ENCODE measurements around the gene NDUFB7. TPM values are rescaled to one million over a fixed set of nuclear protein-coding genes. Genes with fewer than 3 reads are reported as not detected.

Gene NDUFB7
- total and polyA plus RNA-seq, 2 experiments from 2014 or later = 289 to 463 TPM

DNA sequence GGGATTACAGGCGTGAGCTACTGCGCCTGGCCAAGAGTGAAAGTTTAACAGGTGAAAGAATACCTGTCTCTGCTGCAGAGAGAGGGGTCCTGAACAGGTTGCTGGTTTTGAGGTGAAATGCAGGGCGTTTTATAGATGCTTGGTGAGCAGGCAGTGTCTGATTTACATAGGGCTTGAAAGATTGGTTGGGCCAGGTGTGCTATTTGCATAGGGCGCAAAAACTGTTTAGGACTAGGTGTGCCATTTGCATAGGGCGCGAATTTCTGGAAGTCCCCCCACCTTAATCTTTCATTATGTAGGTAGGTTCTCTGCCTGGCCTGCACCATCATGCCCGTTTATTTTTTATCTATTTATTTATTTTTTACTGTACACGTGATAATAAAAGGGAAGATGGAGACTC, 4.5 kb upstream of the NDUFB7 start:
- Histone ChIP-seq H3K79me2 (replicated peaks; ENCODE audit: insufficient read depth) (peaks cover under 1% of the 10 kb centered on the region; the same call in 1 of the 2 replicates), H3K4me3 (no peak overlapping the region), H3K4me2 (no peak overlapping the region), H3K36me3 (ENCODE audit: insufficient read depth) (no peaks in the 10 kb centered on the region), H4K20me1 (replicated peaks; ENCODE audit: insufficient read depth) (no peaks in the 10 kb centered on the region), H3K4me1 (ENCODE audit: insufficient read depth) (no peaks in the 10 kb centered on the region), H3F3A (replicated peaks; ENCODE audit: low read depth) (0 out of 2 replicates have a peak, but pooled peaks cover 3% of the 10 kb centered on the region), H3K27ac (ENCODE audit: low read depth) (no peak overlapping the region), H2AFZ (no peak overlapping the region), H3K9me2 (ENCODE audit: insufficient read depth) (no peaks in the 10 kb centered on the region), H3K27me3 (ENCODE audit: insufficient read depth) (no peaks in the 10 kb centered on the region)
- H3K27me3 Mint-ChIP-seq (ENCODE audit: insufficient read depth, low read depth, poor library complexity) = peaks cover 7% of the 10 kb centered on the region
- no peak for ATAC-seq
- peaks cover 3% of the 10 kb centered on the region; the same call in 1 of the 3 replicates for H3K4me1 Mint-ChIP-seq
- H3K36me3 Mint-ChIP-seq (ENCODE audit: low read depth) = no peaks in the 10 kb centered on the region
- no peak overlapping the region for H3K27ac Mint-ChIP-seq
- no peak for DNase-seq (ENCODE audit: low spot score)
- TF ChIP-seq, protein P1, sequence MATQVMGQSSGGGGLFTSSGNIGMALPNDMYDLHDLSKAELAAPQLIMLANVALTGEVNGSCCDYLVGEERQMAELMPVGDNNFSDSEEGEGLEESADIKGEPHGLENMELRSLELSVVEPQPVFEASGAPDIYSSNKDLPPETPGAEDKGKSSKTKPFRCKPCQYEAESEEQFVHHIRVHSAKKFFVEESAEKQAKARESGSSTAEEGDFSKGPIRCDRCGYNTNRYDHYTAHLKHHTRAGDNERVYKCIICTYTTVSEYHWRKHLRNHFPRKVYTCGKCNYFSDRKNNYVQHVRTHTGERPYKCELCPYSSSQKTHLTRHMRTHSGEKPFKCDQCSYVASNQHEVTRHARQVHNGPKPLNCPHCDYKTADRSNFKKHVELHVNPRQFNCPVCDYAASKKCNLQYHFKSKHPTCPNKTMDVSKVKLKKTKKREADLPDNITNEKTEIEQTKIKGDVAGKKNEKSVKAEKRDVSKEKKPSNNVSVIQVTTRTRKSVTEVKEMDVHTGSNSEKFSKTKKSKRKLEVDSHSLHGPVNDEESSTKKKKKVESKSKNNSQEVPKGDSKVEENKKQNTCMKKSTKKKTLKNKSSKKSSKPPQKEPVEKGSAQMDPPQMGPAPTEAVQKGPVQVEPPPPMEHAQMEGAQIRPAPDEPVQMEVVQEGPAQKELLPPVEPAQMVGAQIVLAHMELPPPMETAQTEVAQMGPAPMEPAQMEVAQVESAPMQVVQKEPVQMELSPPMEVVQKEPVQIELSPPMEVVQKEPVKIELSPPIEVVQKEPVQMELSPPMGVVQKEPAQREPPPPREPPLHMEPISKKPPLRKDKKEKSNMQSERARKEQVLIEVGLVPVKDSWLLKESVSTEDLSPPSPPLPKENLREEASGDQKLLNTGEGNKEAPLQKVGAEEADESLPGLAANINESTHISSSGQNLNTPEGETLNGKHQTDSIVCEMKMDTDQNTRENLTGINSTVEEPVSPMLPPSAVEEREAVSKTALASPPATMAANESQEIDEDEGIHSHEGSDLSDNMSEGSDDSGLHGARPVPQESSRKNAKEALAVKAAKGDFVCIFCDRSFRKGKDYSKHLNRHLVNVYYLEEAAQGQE (IDR thresholded peaks at IDR 0.05; ENCODE audit: unreplicated experiment) = no peak
- TF ChIP-seq NANOG (IDR thresholded peaks at IDR 0.05; ENCODE audit: borderline replicate concordance) (no peak), CREB1 (CRISPR knock-in tag; IDR thresholded peaks at IDR 0.05; ENCODE audit: low read depth) (no peak), ZNF114 (CRISPR knock-in tag; IDR thresholded peaks at IDR 0.05) (no peak), EZH2 (IDR thresholded peaks at IDR 0.05; ENCODE audit: low read depth, unreplicated experiment) (no peak), ZNF331 (CRISPR knock-in tag; IDR thresholded peaks at IDR 0.05; ENCODE audit: low read depth) (no peak), JUNB (IDR thresholded peaks at IDR 0.05; ENCODE audit: unreplicated experiment) (no peak), POLR2AphosphoS5 (IDR thresholded peaks at IDR 0.05; ENCODE audit: low read depth) (no peak), EZH2phosphoT487 (IDR thresholded peaks at IDR 0.05; ENCODE audit: unreplicated experiment) (no peak), STAT1 (IDR thresholded peaks at IDR 0.05; ENCODE audit: unreplicated experiment) (no peak)
- TF ChIP-seq, protein P2, sequence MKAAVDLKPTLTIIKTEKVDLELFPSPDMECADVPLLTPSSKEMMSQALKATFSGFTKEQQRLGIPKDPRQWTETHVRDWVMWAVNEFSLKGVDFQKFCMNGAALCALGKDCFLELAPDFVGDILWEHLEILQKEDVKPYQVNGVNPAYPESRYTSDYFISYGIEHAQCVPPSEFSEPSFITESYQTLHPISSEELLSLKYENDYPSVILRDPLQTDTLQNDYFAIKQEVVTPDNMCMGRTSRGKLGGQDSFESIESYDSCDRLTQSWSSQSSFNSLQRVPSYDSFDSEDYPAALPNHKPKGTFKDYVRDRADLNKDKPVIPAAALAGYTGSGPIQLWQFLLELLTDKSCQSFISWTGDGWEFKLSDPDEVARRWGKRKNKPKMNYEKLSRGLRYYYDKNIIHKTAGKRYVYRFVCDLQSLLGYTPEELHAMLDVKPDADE (IDR thresholded peaks at IDR 0.05) = no peak
- TF ChIP-seq, protein P3, sequence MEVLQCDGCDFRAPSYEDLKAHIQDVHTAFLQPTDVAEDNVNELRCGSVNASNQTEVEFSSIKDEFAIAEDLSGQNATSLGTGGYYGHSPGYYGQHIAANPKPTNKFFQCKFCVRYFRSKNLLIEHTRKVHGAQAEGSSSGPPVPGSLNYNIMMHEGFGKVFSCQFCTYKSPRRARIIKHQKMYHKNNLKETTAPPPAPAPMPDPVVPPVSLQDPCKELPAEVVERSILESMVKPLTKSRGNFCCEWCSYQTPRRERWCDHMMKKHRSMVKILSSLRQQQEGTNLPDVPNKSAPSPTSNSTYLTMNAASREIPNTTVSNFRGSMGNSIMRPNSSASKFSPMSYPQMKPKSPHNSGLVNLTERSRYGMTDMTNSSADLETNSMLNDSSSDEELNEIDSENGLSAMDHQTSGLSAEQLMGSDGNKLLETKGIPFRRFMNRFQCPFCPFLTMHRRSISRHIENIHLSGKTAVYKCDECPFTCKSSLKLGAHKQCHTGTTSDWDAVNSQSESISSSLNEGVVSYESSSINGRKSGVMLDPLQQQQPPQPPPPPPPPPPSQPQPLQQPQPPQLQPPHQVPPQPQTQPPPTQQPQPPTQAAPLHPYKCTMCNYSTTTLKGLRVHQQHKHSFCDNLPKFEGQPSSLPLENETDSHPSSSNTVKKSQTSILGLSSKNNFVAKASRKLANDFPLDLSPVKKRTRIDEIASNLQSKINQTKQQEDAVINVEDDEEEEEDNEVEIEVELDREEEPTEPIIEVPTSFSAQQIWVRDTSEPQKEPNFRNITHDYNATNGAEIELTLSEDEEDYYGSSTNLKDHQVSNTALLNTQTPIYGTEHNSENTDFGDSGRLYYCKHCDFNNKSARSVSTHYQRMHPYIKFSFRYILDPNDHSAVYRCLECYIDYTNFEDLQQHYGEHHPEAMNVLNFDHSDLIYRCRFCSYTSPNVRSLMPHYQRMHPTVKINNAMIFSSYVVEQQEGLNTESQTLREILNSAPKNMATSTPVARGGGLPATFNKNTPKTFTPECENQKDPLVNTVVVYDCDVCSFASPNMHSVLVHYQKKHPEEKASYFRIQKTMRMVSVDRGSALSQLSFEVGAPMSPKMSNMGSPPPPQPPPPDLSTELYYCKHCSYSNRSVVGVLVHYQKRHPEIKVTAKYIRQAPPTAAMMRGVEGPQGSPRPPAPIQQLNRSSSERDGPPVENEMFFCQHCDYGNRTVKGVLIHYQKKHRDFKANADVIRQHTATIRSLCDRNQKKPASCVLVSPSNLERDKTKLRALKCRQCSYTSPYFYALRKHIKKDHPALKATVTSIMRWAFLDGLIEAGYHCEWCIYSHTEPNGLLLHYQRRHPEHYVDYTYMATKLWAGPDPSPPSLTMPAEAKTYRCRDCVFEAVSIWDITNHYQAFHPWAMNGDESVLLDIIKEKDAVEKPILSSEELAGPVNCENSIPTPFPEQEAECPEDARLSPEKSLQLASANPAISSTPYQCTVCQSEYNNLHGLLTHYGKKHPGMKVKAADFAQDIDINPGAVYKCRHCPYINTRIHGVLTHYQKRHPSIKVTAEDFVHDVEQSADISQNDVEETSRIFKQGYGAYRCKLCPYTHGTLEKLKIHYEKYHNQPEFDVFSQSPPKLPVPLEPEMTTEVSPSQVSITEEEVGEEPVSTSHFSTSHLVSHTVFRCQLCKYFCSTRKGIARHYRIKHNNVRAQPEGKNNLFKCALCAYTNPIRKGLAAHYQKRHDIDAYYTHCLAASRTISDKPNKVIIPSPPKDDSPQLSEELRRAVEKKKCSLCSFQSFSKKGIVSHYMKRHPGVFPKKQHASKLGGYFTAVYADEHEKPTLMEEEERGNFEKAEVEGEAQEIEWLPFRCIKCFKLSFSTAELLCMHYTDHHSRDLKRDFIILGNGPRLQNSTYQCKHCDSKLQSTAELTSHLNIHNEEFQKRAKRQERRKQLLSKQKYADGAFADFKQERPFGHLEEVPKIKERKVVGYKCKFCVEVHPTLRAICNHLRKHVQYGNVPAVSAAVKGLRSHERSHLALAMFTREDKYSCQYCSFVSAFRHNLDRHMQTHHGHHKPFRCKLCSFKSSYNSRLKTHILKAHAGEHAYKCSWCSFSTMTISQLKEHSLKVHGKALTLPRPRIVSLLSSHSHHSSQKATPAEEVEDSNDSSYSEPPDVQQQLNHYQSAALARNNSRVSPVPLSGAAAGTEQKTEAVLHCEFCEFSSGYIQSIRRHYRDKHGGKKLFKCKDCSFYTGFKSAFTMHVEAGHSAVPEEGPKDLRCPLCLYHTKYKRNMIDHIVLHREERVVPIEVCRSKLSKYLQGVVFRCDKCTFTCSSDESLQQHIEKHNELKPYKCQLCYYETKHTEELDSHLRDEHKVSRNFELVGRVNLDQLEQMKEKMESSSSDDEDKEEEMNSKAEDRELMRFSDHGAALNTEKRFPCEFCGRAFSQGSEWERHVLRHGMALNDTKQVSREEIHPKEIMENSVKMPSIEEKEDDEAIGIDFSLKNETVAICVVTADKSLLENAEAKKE (CRISPR knock-in tag; IDR thresholded peaks at IDR 0.05) = no peak
- TF ChIP-seq, protein P4, sequence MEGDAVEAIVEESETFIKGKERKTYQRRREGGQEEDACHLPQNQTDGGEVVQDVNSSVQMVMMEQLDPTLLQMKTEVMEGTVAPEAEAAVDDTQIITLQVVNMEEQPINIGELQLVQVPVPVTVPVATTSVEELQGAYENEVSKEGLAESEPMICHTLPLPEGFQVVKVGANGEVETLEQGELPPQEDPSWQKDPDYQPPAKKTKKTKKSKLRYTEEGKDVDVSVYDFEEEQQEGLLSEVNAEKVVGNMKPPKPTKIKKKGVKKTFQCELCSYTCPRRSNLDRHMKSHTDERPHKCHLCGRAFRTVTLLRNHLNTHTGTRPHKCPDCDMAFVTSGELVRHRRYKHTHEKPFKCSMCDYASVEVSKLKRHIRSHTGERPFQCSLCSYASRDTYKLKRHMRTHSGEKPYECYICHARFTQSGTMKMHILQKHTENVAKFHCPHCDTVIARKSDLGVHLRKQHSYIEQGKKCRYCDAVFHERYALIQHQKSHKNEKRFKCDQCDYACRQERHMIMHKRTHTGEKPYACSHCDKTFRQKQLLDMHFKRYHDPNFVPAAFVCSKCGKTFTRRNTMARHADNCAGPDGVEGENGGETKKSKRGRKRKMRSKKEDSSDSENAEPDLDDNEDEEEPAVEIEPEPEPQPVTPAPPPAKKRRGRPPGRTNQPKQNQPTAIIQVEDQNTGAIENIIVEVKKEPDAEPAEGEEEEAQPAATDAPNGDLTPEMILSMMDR (conservative IDR thresholded peaks at IDR 0.05; ENCODE audit: low read depth in 2 of 2) = no peak
- H3K9me3 Mint-ChIP-seq = peaks cover 15% of the 10 kb centered on the region
- no peak overlapping the region for H3K4me3 Mint-ChIP-seq

Data from GM23338 (cell line).